ENCODE data around the gene PRUNE1.

PRUNE1 gene

GRCh38 chr1:150970808-150971582 is 37.3 kb upstream of the PRUNE1 start:
- H3K4me3 ChIP-seq (ENCODE audit: low read length), result peak overlapping the region; percentile 75
- H3K9me3 ChIP-seq (ENCODE audit: insufficient read depth, low read depth, low read length), result no peaks in the 10 kb centered on the region
- no peak overlapping the region; the same call in 1 of the 2 replicates for H3K27ac ChIP-seq (ENCODE audit: low read depth, low read length)
- H3K36me3 ChIP-seq (ENCODE audit: insufficient read depth, low read length), result peaks cover 38% of the 10 kb centered on the region
- 52% methylated on average over 11 of the region's 11 CpGs for WGBS
- H3K27me3 ChIP-seq (ENCODE audit: insufficient read depth, low read length), result no peaks in the 10 kb centered on the region
- H3K4me1 ChIP-seq (ENCODE audit: insufficient read depth, low read length), result peaks cover 32% of the 10 kb centered on the region
- H3K9ac ChIP-seq (ENCODE audit: low read depth, low read length), result no peak overlapping the region

- peak overlapping the region; percentile 77; the same call in 1 of the 2 replicates for H3K27ac ChIP-seq (ENCODE audit: low read depth, low read length)
- peak overlapping the region; percentile 35 for H3K9ac ChIP-seq (ENCODE audit: low read depth, low read length)
- H3K9me3 ChIP-seq (ENCODE audit: insufficient read depth, low read depth, low read length), result no peaks in the 10 kb centered on the region
- peaks cover 40% of the 10 kb centered on the region for H3K4me1 ChIP-seq (ENCODE audit: insufficient read depth, low read length)
- H3K4me3 ChIP-seq (ENCODE audit: low read length), result peak overlapping the region; percentile 75
- peaks cover 30% of the 10 kb centered on the region for H3K36me3 ChIP-seq (ENCODE audit: insufficient read depth, low read length)
- no peaks in the 10 kb centered on the region for H3K27me3 ChIP-seq (ENCODE audit: insufficient read depth, low read length)
- 26% methylated on average over 6 of the region's 6 CpGs for whole genome bisulfite sequencing
Measured at GRCh38 chr1:150971583-150972416, 36.4 kb upstream of the PRUNE1 start.

GRCh38 chr1:150972417-150972940 is 35.8 kb upstream of the PRUNE1 start:
- H3K4me1 ChIP-seq (ENCODE audit: insufficient read depth, low read length), result peaks cover 46% of the 10 kb centered on the region
- H3K9ac ChIP-seq (ENCODE audit: low read depth, low read length), result peak overlapping the region; percentile 35
- peak overlapping the region; percentile 75 for H3K4me3 ChIP-seq (ENCODE audit: low read length)
- 52% methylated on average over 4 of the region's 4 CpGs for WGBS
- H3K27me3 ChIP-seq (ENCODE audit: insufficient read depth, low read length), result no peaks in the 10 kb centered on the region
- peak overlapping the region; percentile 77; the same call in 1 of the 2 replicates for H3K27ac ChIP-seq (ENCODE audit: low read depth, low read length)
- H3K9me3 ChIP-seq (ENCODE audit: insufficient read depth, low read depth, low read length), result no peaks in the 10 kb centered on the region
- peaks cover 23% of the 10 kb centered on the region for H3K36me3 ChIP-seq (ENCODE audit: insufficient read depth, low read length)

GRCh38 chr1:150973258-150973835 is 34.9 kb upstream of the PRUNE1 start:
- 25% methylated on average over 15 of the region's 15 CpGs for WGBS
- no peaks in the 10 kb centered on the region for H3K9me3 ChIP-seq (ENCODE audit: insufficient read depth, low read depth, low read length)
- no peaks in the 10 kb centered on the region for H3K27me3 ChIP-seq (ENCODE audit: insufficient read depth, low read length)
- peak overlapping the region; percentile 47; the same call in 1 of the 2 replicates for H3K27ac ChIP-seq (ENCODE audit: low read depth, low read length)
- H3K9ac ChIP-seq (ENCODE audit: low read depth, low read length), result peak overlapping the region; percentile 87
- peak overlapping the region; percentile 75 for H3K4me3 ChIP-seq (ENCODE audit: low read length)
- H3K4me1 ChIP-seq (ENCODE audit: insufficient read depth, low read length), result peaks cover 49% of the 10 kb centered on the region
- peaks cover 15% of the 10 kb centered on the region for H3K36me3 ChIP-seq (ENCODE audit: insufficient read depth, low read length)

- Histone ChIP-seq H3K36me3 (ENCODE audit: insufficient read depth, low read length) (peaks cover 8% of the 10 kb centered on the region; the same call in 1 of the 2 replicates), H3K27ac (ENCODE audit: low read depth, low read length) (peak overlapping the region; percentile 61; the same call in 1 of the 2 replicates), H3K4me3 (ENCODE audit: low read length) (peak overlapping the region; percentile 75), H3K4me1 (ENCODE audit: insufficient read depth, low read length) (peaks cover 50% of the 10 kb centered on the region), H3K27me3 (ENCODE audit: insufficient read depth, low read length) (no peaks in the 10 kb centered on the region), H3K9me3 (ENCODE audit: insufficient read depth, low read depth, low read length) (no peaks in the 10 kb centered on the region), H3K9ac (ENCODE audit: low read depth, low read length) (peak overlapping the region; percentile 87)
- WGBS, result under 1% methylated on average over 67 of the region's 67 CpGs
Measured at GRCh38 chr1:150973836-150974579, 34.2 kb upstream of the PRUNE1 start.

GRCh38 chr1:150974580-150975478 is 33.4 kb upstream of the PRUNE1 start, which contains the start of gene CERS2:
TSS of gene CERS2 (minus strand) at chr1:150974835. CDS start at chr1:150969090, 5,745 bp downstream.
- 2% methylated on average over 104 of the region's 106 CpGs for WGBS
- Histone ChIP-seq H3K4me1 (ENCODE audit: insufficient read depth, low read length) (peaks cover 57% of the 10 kb centered on the region), H3K36me3 (ENCODE audit: insufficient read depth, low read length) (0 out of 2 replicates have a peak, but pooled peaks cover 4% of the 10 kb centered on the region), H3K27ac (ENCODE audit: low read depth, low read length) (peak within 1 kb of the TSS; percentile 61; the same call in 1 of the 2 replicates), H3K9me3 (ENCODE audit: insufficient read depth, low read depth, low read length) (no peaks in the 10 kb centered on the region), H3K9ac (ENCODE audit: low read depth, low read length) (peak within 1 kb of the TSS; percentile 87), H3K4me3 (ENCODE audit: low read length) (peak within 1 kb of the TSS; percentile 75), H3K27me3 (ENCODE audit: insufficient read depth, low read length) (no peaks in the 10 kb centered on the region)

- WGBS, result 63% methylated on average over 9 of the region's 9 CpGs
- H3K27me3 ChIP-seq (ENCODE audit: insufficient read depth, low read length), result no peaks in the 10 kb centered on the region
- peaks cover 53% of the 10 kb centered on the region for H3K4me1 ChIP-seq (ENCODE audit: insufficient read depth, low read length)
- H3K27ac ChIP-seq (ENCODE audit: low read depth, low read length), result no peak overlapping the region; the same call in 1 of the 2 replicates
- 0 out of 2 replicates have a peak, but pooled peaks cover 4% of the 10 kb centered on the region for H3K36me3 ChIP-seq (ENCODE audit: insufficient read depth, low read length)
- H3K4me3 ChIP-seq (ENCODE audit: low read length), result no peak overlapping the region
- H3K9ac ChIP-seq (ENCODE audit: low read depth, low read length), result peak overlapping the region; percentile 22; the same call in 1 of the 2 replicates
- no peaks in the 10 kb centered on the region for H3K9me3 ChIP-seq (ENCODE audit: insufficient read depth, low read depth, low read length)
Measured at GRCh38 chr1:150976401-150976821, 31.8 kb upstream of the PRUNE1 start.

- Histone ChIP-seq H3K4me3 (ENCODE audit: low read length) (peak overlapping the region; percentile 3; the same call in 1 of the 2 replicates), H3K36me3 (ENCODE audit: insufficient read depth, low read length) (0 out of 2 replicates have a peak, but pooled peaks cover 4% of the 10 kb centered on the region), H3K9ac (ENCODE audit: low read depth, low read length) (peak overlapping the region; percentile 22; the same call in 1 of the 2 replicates), H3K27me3 (ENCODE audit: insufficient read depth, low read length) (no peaks in the 10 kb centered on the region), H3K9me3 (ENCODE audit: insufficient read depth, low read depth, low read length) (no peaks in the 10 kb centered on the region), H3K4me1 (ENCODE audit: insufficient read depth, low read length) (peaks cover 54% of the 10 kb centered on the region), H3K27ac (ENCODE audit: low read depth, low read length) (peak overlapping the region; percentile 13; the same call in 1 of the 2 replicates)
- WGBS, result 39% methylated on average over 11 of the region's 11 CpGs
Measured at GRCh38 chr1:150976879-150977694, 31.2 kb upstream of the PRUNE1 start.
